Tibial nerve (tissue), 4 donors: ENCODE results near the gene SRGAP3.

ENCODE experiments used
- CTCF ChIP-seq, 5 experiments: fragments of 200-600 bp in 3 of 5; fragments of 450-650 bp in 2 of 5; sonication (generic) in 3 of 5; IDR thresholded peaks; one replicate each; pipeline ENCODE4 v1.5.1; 2016 to 2019; ENCODE audit warnings: antibody characterized with exemption in 5 of 5, mild to moderate bottlenecking in 3 of 5, moderate library complexity in 2 of 5
- EP300 ChIP-seq, 2 donors: sonication (generic); formaldehyde crosslinking; IDR thresholded peaks; one replicate each; pipeline ENCODE4 v1.6.1; 2017; ENCODE audit warnings: antibody characterized with exemption in 2 of 2, mild to moderate bottlenecking in 1 of 2
- POLR2A ChIP-seq, 2 donors: fragments of 450-650 bp; IDR thresholded peaks; one replicate each; pipeline ENCODE4 v1.6.1; 2017; ENCODE audit warnings: antibody characterized with exemption in 2 of 2, mild to moderate bottlenecking in 2 of 2, moderate library complexity in 2 of 2

- TF ChIP-seq CTCF (IDR thresholded peaks at IDR 0.05), result no peak
- no peak for TF ChIP-seq POLR2A (IDR thresholded peaks at IDR 0.05)
- TF ChIP-seq EP300 (IDR thresholded peaks at IDR 0.05), result no peak
Measured at GRCh38 chr3:9070961-9071360, 178.5 kb downstream of the SRGAP3 start.
